GM21515 (cell line): Measurements from ENCODE around the gene CCRL2.

Experiments
- ATAC-seq: cut with Tn5 transposase; IDR thresholded peaks from one replicate; pipeline ENCODE4 v1.9.1; 2021; ENCODE audit not compliant: unreplicated experiment

CCRL2 gene, protein sequence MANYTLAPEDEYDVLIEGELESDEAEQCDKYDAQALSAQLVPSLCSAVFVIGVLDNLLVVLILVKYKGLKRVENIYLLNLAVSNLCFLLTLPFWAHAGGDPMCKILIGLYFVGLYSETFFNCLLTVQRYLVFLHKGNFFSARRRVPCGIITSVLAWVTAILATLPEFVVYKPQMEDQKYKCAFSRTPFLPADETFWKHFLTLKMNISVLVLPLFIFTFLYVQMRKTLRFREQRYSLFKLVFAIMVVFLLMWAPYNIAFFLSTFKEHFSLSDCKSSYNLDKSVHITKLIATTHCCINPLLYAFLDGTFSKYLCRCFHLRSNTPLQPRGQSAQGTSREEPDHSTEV

DNA sequence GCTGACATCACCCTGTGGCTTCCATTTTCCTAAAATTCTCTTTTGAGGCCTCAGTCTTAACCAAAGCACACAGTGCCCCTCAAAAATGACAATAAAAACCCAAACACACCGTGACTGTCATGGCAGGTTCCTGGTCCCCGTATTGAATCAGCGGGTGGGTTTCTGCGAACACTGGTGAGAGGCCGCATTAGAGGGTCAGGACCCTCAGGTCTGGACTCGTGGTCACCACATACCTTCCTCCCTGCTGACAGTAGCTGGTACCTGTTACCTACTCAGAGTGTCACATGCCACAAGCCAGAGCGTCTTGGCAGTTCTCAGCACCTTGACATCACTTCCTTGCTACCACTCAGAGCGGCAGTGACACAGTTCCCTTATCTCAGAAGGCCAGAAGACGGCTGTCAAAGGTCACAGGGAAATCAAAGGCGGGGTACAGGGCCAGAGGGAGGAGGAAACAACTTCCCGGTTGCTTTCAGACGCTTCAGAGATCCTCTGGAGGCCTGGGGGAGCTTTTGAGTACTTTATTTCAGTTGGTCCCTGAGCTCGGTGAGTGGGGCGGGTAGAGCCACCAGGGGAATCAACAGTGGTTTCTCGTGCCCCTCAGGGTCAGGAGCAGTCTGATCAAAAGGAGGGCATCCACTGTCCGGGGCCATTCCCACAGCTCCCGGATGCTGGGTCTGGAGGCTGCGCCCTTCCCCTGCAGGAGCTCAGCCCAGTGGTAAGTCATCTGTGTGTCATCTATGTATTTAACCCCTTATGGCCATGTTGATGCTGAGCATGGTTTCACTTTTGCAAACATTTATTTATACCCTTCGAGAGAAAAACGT is at the start of gene CCRL2, which contains the start of gene CCR5AS:
CCRL2 (plus strand) TSS at position 472 of the 824 bp plus-strand sequence. CDS start 821 bp downstream, outside the sequence.
CCR5AS (minus strand) TSS at position 279 of the 824 bp plus-strand sequence.
- ATAC-seq = no peak

DNA sequence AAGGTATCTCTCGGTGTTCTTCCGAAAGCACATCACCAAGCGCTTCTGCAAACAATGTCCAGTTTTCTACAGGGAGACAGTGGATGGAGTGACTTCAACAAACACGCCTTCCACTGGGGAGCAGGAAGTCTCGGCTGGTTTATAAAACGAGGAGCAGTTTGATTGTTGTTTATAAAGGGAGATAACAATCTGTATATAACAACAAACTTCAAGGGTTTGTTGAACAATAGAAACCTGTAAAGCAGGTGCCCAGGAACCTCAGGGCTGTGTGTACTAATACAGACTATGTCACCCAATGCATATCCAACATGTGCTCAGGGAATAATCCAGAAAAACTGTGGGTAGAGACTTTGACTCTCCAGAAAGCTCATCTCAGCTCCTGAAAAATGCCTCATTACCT is 48.6 kb upstream of the CCRL2 start:
- ATAC-seq = no peak

DNA sequence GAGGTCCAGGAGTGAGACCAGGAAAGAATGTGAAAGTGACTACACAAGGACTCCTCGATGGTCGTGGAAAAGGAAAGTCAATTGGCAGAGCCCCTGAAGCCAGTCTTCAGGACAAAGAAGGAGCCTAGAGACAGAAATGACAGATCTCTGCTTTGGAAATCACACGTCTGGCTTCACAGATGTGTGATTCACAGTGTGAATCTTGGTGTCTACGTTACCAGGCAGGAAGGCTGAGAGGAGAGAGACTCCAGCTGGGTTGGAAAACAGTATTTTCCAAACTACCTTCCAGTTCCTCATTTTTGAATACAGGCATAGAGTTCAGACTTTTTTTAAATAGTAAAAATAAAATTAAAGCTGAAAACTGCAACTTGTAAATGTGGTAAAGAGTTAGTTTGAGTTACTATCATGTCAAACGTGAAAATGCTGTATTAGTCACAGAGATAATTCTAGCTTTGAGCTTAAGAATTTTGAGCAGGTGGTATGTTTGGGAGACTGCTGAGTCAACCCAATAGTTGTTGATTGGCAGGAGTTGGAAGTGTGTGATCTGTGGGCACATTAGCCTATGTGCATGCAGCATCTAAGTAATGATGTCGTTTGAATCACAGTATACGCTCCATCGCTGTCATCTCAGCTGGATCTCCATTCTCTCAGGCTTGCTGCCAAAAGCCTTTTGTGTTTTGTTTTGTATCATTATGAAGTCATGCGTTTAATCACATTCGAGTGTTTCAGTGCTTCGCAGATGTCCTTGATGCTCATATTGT is 47.1 kb upstream of the CCRL2 start:
- ATAC-seq = no peak

DNA sequence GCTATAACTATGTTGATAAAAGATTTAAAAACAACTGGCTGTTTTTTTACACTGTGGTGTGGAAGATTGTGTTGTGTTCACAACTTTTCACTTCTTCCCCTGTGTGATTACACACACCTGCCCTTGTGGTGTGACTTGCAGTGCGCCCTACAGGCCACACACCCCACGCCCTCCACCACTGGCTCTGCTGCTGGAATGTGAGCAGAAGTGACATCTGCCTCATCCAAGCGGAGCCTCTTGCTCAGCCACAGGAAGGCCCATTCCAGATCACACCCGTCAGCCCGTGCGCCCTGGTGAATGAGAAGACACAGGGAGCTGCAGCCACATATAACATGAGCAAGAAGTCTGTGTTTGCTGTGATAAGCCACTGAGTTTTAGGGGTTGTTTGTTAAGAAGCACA is 46.2 kb upstream of the CCRL2 start:
- ATAC-seq = no peak

DNA sequence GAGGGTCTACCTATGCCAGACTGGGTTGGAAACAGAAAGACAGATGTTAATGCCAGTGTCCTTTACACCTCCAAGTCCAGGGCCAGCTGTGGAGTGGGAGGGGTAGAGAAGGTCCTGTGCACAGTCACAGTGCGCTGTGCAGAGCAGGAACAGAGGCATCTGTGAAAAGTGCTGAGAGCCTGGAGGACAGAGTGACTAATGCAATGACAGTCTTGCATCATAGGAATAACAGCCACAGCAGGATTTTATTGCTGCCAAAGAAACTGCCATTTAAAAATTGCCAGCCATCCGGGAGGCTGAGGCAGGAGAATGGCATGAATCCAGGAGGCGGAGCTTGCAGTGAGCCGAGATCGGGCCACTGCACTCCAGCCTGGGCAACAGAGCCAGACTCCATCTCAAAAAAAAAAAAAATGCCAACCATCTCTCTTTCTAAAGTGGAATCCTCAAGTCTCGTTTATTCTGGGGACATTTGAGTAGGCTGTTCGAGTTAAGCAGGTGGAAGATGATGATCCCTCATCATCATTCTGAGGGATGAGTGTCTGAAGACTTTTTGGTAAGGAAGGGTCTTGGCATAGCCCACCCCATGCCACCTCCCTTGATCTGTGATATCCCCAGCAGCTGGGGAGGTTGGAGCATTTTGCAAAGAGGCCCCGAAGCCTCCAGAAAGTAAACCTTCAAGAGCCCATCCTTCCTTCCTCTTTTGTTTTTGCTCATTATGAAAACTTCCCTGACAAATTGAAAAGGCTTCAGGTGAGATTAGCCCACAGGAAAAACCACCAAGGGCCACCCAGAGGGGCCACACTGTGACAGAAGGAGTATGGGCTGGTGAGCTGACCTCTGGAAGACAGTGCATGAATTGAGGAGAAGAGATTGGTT is 45.4 kb upstream of the CCRL2 start:
- ATAC-seq = no peak

DNA sequence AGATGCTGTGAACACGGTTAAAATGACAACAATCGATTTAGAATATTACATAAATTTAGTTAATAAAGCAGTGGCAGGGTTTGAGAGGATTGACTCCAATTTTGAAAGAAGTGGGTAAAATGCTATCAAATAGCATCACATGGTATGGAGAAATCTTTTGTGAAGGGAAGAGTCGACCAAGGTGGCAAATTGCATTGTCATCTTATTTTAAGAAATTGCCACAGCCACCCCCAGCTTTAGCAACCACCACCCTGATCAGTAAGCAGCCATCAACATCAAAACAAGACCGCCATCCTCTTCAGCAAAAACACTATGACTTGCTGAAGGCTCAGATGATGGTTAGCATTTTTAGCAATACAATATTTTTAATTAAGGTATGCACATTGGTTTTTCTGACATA is 42.0 kb upstream of the CCRL2 start:
- no peak for ATAC-seq

DNA sequence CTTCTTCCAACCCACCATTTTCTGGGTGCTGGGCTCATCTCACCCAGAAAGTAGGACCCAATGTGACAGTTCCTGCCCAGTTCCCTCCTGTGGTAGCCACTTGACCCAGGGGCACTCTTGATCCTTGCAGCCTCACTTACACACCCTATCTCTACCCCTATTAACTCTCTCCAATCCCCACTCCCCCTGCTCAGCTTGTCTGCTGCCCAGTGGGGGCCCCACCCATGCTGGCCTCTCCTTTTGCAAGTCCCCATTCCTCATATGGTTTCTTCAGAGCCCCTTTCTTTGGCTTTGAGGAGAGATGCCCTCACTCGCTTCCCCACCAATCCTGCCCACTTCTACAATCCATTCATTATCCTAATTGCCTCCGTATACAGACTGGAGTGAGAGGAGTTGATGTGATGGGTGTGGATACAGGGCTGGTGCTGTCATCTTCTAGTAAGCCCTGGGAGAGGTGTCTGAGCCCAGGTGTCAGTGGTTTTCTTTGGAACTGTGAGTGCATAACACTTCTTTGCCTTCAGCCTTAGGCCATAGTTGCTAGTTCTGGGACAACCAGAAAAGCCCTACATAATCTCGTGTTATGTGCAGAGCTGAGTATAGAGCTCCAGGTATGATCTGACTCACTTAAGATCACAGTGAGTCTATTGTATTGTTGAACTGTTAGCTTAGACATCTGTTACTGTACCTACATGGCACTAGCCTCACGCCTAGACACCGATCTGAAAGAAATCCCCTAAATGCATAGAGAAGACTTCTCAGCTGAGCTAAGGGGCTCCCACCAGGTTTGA is 41.1 kb upstream of the CCRL2 start:
- no peak for ATAC-seq

DNA sequence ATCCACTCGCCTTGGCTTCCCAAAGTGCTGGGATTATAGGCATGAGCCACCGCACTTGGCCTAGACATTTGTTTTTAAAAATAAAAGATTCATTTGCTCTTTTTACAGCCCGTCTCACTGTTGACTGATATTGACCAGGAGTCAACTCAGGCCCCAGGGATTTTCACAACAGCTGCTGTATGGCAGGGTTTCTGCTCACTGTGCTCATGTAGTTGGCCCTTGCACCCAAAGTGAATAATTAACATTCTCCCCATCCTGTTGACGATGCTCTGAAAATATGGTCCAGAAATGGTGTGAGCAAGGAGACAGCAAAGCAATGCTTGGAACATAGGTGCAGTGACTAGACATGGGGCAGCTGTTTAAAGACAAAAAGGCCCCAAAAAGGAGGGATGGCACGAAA is 39.2 kb upstream of the CCRL2 start:
- ATAC-seq = no peak

DNA sequence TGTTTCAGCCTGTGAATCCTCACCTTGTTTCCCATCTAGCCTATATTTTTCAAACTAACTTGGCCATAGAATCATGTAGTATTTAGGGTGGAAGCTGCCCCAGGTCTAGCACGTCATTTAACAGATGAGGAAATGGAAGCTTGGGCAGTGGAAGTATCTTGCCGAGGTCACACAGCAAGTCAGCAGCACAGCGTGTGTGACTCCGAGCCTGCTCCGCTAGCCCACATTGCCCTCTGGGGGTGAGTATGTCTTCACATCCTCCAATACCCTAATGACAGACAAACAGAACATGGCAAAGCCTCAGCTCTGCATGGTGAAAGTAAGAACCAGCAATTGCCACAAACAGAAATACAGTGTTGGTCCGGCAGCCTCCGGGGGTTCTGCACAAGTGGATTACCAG is 38.5 kb upstream of the CCRL2 start:
- ATAC-seq = no peak

DNA sequence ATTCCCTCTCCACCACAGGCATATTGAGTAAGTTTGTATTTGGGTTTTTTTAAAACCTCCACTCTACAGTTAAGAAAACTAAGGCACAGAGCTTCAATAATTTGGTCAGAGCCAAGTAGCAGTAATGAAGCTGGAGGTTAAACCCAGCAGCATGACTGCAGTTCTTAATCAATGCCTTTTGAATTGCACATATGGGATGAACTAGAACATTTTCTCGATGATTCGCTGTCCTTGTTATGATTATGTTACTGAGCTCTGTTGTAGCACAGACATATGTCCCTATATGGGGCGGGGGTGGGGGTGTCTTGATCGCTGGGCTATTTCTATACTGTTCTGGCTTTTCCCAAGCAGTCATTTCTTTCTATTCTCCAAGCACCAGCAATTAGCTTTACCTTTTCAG is 37.9 kb upstream of the CCRL2 start:
- ATAC-seq = no peak

DNA sequence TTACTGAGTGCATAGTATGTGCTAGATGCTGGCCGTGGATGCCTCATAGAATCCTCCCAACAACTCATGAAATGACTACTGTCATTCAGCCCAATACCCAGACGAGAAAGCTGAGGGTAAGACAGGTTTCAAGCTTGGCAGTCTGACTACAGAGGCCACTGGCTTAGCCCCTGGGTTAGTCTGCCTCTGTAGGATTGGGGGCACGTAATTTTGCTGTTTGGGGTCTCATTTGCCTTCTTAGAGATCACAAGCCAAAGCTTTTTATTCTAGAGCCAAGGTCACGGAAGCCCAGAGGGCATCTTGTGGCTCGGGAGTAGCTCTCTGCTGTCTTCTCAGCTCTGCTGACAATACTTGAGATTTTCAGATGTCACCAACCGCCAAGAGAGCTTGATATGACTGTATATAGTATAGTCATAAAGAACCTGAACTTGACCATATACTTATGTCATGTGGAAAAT is 37.4 kb upstream of the CCRL2 start:
- no peak for ATAC-seq

DNA sequence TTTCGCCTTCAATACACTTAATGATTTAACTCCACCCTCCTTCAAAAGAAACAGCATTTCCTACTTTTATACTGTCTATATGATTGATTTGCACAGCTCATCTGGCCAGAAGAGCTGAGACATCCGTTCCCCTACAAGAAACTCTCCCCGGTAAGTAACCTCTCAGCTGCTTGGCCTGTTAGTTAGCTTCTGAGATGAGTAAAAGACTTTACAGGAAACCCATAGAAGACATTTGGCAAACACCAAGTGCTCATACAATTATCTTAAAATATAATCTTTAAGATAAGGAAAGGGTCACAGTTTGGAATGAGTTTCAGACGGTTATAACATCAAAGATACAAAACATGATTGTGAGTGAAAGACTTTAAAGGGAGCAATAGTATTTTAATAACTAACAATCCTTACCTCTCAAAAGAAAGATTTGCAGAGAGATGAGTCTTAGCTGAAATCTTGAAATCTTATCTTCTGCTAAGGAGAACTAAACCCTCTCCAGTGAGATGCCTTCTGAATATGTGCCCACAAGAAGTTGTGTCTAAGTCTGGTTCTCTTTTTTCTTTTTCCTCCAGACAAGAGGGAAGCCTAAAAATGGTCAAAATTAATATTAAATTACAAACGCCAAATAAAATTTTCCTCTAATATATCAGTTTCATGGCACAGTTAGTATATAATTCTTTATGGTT is 36.1 kb upstream of the CCRL2 start, which contains the start of gene CCR5:
CCR5 (plus strand) TSS at position 108 of the 680 bp plus-strand sequence. CDS start 1,957 bp downstream, outside the sequence.
- no peak for ATAC-seq

DNA sequence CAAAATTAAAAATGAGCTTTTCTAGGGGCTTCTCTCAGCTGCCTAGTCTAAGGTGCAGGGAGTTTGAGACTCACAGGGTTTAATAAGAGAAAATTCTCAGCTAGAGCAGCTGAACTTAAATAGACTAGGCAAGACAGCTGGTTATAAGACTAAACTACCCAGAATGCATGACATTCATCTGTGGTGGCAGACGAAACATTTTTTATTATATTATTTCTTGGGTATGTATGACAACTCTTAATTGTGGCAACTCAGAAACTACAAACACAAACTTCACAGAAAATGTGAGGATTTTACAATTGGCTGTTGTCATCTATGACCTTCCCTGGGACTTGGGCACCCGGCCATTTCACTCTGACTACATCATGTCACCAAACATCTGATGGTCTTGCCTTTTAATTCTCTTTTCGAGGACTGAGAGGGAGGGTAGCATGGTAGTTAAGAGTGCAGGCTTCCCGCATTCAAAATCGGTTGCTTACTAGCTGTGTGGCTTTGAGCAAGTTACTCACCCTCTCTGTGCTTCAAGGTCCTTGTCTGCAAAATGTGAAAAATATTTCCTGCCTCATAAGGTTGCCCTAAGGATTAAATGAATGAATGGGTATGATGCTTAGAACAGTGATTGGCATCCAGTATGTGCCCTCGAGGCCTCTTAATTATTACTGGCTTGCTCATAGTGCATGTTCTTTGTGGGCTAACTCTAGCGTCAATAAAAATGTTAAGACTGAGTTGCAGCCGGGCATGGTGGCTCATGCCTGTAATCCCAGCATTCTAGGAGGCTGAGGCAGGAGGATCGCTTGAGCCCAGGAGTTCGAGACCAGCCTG is 35.3 kb upstream of the CCRL2 start:
- no peak for ATAC-seq

DNA sequence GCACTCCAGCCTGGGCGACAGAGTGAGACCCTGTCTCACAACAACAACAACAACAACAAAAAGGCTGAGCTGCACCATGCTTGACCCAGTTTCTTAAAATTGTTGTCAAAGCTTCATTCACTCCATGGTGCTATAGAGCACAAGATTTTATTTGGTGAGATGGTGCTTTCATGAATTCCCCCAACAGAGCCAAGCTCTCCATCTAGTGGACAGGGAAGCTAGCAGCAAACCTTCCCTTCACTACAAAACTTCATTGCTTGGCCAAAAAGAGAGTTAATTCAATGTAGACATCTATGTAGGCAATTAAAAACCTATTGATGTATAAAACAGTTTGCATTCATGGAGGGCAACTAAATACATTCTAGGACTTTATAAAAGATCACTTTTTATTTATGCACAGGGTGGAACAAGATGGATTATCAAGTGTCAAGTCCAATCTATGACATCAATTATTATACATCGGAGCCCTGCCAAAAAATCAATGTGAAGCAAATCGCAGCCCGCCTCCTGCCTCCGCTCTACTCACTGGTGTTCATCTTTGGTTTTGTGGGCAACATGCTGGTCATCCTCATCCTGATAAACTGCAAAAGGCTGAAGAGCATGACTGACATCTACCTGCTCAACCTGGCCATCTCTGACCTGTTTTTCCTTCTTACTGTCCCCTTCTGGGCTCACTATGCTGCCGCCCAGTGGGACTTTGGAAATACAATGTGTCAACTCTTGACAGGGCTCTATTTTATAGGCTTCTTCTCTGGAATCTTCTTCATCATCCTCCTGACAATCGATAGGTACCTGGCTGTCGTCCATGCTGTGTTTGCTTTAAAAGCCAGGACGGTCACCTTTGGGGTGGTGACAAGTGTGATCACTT is 34.3 kb upstream of the CCRL2 start:
- ATAC-seq = no peak

DNA sequence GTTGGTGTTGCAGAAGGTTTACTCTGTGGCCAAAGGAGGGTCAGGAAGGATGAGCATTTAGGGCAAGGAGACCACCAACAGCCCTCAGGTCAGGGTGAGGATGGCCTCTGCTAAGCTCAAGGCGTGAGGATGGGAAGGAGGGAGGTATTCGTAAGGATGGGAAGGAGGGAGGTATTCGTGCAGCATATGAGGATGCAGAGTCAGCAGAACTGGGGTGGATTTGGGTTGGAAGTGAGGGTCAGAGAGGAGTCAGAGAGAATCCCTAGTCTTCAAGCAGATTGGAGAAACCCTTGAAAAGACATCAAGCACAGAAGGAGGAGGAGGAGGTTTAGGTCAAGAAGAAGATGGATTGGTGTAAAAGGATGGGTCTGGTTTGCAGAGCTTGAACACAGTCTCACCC is 32.3 kb upstream of the CCRL2 start:
- ATAC-seq = no peak

DNA sequence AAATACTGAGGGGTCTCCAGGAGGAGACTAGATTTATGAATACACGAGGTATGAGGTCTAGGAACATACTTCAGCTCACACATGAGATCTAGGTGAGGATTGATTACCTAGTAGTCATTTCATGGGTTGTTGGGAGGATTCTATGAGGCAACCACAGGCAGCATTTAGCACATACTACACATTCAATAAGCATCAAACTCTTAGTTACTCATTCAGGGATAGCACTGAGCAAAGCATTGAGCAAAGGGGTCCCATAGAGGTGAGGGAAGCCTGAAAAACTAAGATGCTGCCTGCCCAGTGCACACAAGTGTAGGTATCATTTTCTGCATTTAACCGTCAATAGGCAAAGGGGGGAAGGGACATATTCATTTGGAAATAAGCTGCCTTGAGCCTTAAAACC is 31.8 kb upstream of the CCRL2 start:
- no peak for ATAC-seq

DNA sequence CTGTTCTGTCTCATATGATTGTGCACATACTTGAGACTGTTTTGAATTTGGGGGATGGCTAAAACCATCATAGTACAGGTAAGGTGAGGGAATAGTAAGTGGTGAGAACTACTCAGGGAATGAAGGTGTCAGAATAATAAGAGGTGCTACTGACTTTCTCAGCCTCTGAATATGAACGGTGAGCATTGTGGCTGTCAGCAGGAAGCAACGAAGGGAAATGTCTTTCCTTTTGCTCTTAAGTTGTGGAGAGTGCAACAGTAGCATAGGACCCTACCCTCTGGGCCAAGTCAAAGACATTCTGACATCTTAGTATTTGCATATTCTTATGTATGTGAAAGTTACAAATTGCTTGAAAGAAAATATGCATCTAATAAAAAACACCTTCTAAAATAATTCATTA is 31.2 kb upstream of the CCRL2 start:
- no peak for ATAC-seq
